Measurements from ENCODE around the gene LINGO4.

DNA sequence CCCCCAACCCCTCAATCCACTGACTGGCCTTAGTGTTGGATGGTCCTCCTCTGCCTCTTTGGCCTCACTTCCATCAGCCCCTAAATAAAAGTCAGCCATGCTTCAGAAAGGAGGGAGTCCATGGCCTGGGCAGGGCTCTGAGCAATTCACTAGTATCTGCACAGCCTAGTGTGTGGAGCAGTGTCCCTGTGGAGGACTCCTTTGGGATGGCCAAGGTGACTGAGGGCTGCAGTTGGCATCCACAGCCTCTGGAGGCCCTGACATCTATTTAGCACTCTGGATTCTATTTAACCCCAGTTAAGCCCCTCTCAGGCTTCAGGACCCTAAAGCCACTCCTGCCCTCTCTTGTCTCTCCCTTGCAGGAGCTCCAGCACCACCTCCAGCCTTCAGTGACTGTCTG is 44.7 kb upstream of the LINGO4 start:
- no peak for TF ChIP-seq CTCF (IDR thresholded peaks at IDR 0.05; ENCODE audit: low read depth, low read length, poor library complexity, severe bottlenecking)
- TF ChIP-seq EZH2phosphoT487 (IDR thresholded peaks at IDR 0.05; ENCODE audit: borderline replicate concordance, low read length): no peak
